Measurements from ENCODE around the gene BTRC. TPM values are rescaled to one million over a fixed set of nuclear protein-coding genes. Genes with fewer than 3 reads are reported as not detected.
"Not testable (repeated sequence)": the region's sequence is repeated elsewhere in the genome, so short reads cannot be mapped to it uniquely, and the experiment has no call there.

The BTRC gene
- 10 to 100 TPM; 13.5 to 16.6 TPM for total RNA-seq

GRCh38 chr10:101353692-101354327, at the start of gene BTRC:
Gene BTRC, plus strand, starts transcription at chr10:101354165. Its CDS starts 16 bp downstream, at chr10:101354181.
- Mint-ChIP-seq H3K27ac (peak within 1 kb of the TSS; percentile 85 to 90), H3K36me3 (no peaks in the 10 kb centered on the region), H3K9me3 (no peaks in the 10 kb centered on the region), H3K27me3 (peaks cover 15 to 19% of the 10 kb centered on the region in 2 donors), H3K4me3 (peak within 1 kb of the TSS; percentile 92), H3K4me1 (ENCODE audit: low read depth in 2 of 2) (peaks cover 21 to 23% of the 10 kb centered on the region in 2 donors)
- ATAC-seq (peak; percentile 99), DNase-seq (ENCODE audit: low spot score) (peak; percentile 98)

- Mint-ChIP-seq H3K4me1 (ENCODE audit: low read depth in 2 of 2) (no peaks in the 10 kb centered on the region), H3K9me3 (no peaks in the 10 kb centered on the region), H3K36me3 (no peaks in the 10 kb centered on the region), H3K27me3 (peaks cover 48 to 63% of the 10 kb centered on the region in 2 donors), H3K4me3 (no peak overlapping the region), H3K27ac (no peak overlapping the region)
- ATAC-seq, result no peak
- DNase-seq (ENCODE audit: low spot score), result no peak
Observed at GRCh38 chr10:101304316-101304715, 49.6 kb upstream of the BTRC start.

GRCh38 chr10:101305320-101306241, 48.4 kb upstream of the BTRC start:
- H3K27me3 Mint-ChIP-seq, result peaks cover 48 to 64% of the 10 kb centered on the region in 2 donors
- DNase-seq (ENCODE audit: low spot score) (no peak), ATAC-seq (no peak)
- no peaks in the 10 kb centered on the region for H3K36me3 Mint-ChIP-seq
- H3K4me3 Mint-ChIP-seq, result no peak overlapping the region
- H3K4me1 Mint-ChIP-seq (ENCODE audit: low read depth in 2 of 2), result peaks cover 0 to 2% of the 10 kb centered on the region in 2 donors
- H3K27ac Mint-ChIP-seq, result no peak overlapping the region
- H3K9me3 Mint-ChIP-seq, result no peaks in the 10 kb centered on the region

GRCh38 chr10:101308051-101308450, 45.9 kb upstream of the BTRC start:
- H3K4me1 Mint-ChIP-seq (ENCODE audit: low read depth in 2 of 2), result peaks cover 0 to 7% of the 10 kb centered on the region in 2 donors
- DNase-seq (ENCODE audit: low spot score), result no peak
- H3K27ac Mint-ChIP-seq, result no peak overlapping the region
- no peak for ATAC-seq
- H3K36me3 Mint-ChIP-seq, result no peaks in the 10 kb centered on the region
- H3K9me3 Mint-ChIP-seq, result no peaks in the 10 kb centered on the region
- no peak overlapping the region for H3K4me3 Mint-ChIP-seq
- peaks cover 61 to 75% of the 10 kb centered on the region in 2 donors for H3K27me3 Mint-ChIP-seq

- ATAC-seq (no peak), DNase-seq (ENCODE audit: low spot score) (no peak)
- no peak overlapping the region for H3K27ac Mint-ChIP-seq
- no peaks in the 10 kb centered on the region for H3K9me3 Mint-ChIP-seq
- H3K36me3 Mint-ChIP-seq, result no peaks in the 10 kb centered on the region
- H3K4me1 Mint-ChIP-seq (ENCODE audit: low read depth in 2 of 2), result peaks cover 0 to 7% of the 10 kb centered on the region in 2 donors
- peaks cover 53 to 76% of the 10 kb centered on the region in 2 donors for H3K27me3 Mint-ChIP-seq
- H3K4me3 Mint-ChIP-seq, result no peak overlapping the region
Observed at GRCh38 chr10:101310529-101311184, 43.3 kb upstream of the BTRC start.

GRCh38 chr10:101311185-101312066, 42.5 kb upstream of the BTRC start:
- peaks cover 50 to 74% of the 10 kb centered on the region in 2 donors for H3K27me3 Mint-ChIP-seq
- H3K27ac Mint-ChIP-seq, result no peak overlapping the region
- ATAC-seq (no peak), DNase-seq (ENCODE audit: low spot score) (no peak)
- no peak overlapping the region for H3K4me3 Mint-ChIP-seq
- H3K36me3 Mint-ChIP-seq, result no peaks in the 10 kb centered on the region
- H3K9me3 Mint-ChIP-seq, result no peaks in the 10 kb centered on the region
- peaks cover 0 to 7% of the 10 kb centered on the region in 2 donors for H3K4me1 Mint-ChIP-seq (ENCODE audit: low read depth in 2 of 2)

GRCh38 chr10:101319241-101319915, 34.6 kb upstream of the BTRC start:
- Mint-ChIP-seq H3K36me3 (no peaks in the 10 kb centered on the region), H3K4me1 (ENCODE audit: low read depth in 2 of 2) (no peaks in the 10 kb centered on the region), H3K9me3 (no peaks in the 10 kb centered on the region), H3K27me3 (peaks cover 24 to 39% of the 10 kb centered on the region in 2 donors), H3K4me3 (no peak overlapping the region), H3K27ac (no peak overlapping the region)
- no peak for ATAC-seq
- no peak for DNase-seq (ENCODE audit: low spot score)

GRCh38 chr10:101321073-101321472, 32.9 kb upstream of the BTRC start:
- no peak for ATAC-seq
- Mint-ChIP-seq H3K4me1 (ENCODE audit: low read depth in 2 of 2) (peaks cover 0 to 2% of the 10 kb centered on the region in 2 donors), H3K27ac (no peak overlapping the region), H3K27me3 (peaks cover 27 to 38% of the 10 kb centered on the region in 2 donors), H3K36me3 (no peaks in the 10 kb centered on the region), H3K4me3 (no peak overlapping the region), H3K9me3 (no peaks in the 10 kb centered on the region)
- no peak for DNase-seq (ENCODE audit: low spot score)

GRCh38 chr10:101322266-101323108, 31.5 kb upstream of the BTRC start:
- Mint-ChIP-seq H3K4me1 (ENCODE audit: low read depth in 2 of 2) (peaks cover 0 to 2% of the 10 kb centered on the region in 2 donors), H3K27ac (no peak overlapping the region), H3K9me3 (no peaks in the 10 kb centered on the region), H3K4me3 (no peak overlapping the region), H3K27me3 (peaks cover 30 to 49% of the 10 kb centered on the region in 2 donors), H3K36me3 (no peaks in the 10 kb centered on the region)
- DNase-seq (ENCODE audit: low spot score) (no peak), ATAC-seq (no peak)

- H3K27ac Mint-ChIP-seq, result no peak overlapping the region
- H3K9me3 Mint-ChIP-seq, result no peaks in the 10 kb centered on the region
- H3K27me3 Mint-ChIP-seq, result peaks cover 25 to 39% of the 10 kb centered on the region in 2 donors
- no peaks in the 10 kb centered on the region for H3K36me3 Mint-ChIP-seq
- no peak overlapping the region for H3K4me3 Mint-ChIP-seq
- H3K4me1 Mint-ChIP-seq (ENCODE audit: low read depth in 2 of 2), result peaks cover 0 to 2% of the 10 kb centered on the region in 2 donors
- ATAC-seq (no peak), DNase-seq (ENCODE audit: low spot score) (no peak)
Observed at GRCh38 chr10:101323495-101323894, 30.5 kb upstream of the BTRC start.

GRCh38 chr10:101327454-101327853, 26.5 kb upstream of the BTRC start:
- H3K4me3 Mint-ChIP-seq; H3K36me3 Mint-ChIP-seq; DNase-seq (ENCODE audit: low spot score); H3K9me3 Mint-ChIP-seq; H3K4me1 Mint-ChIP-seq (ENCODE audit: low read depth in 2 of 2); H3K27ac Mint-ChIP-seq; ATAC-seq: not testable (repeated sequence)
- H3K27me3 Mint-ChIP-seq, result peaks cover 36 to 54% of the 10 kb centered on the region in 2 donors
